Osteoblast (primary cell): ENCODE data around the gene C2orf78. TPM values are rescaled to one million over a fixed set of nuclear protein-coding genes. Genes with fewer than 3 reads are reported as not detected.

ENCODE experiments used
- DNase-seq: peaks from one replicate; pipeline ENCODE4 v3.0.0; 2011; ENCODE audit warnings: low spot score, mixed read lengths; ENCODE audit not compliant: insufficient read length; ENCODE audit errors: missing footprints
- H2AFZ ChIP-seq: 2 replicates; pipeline ENCODE4 v1.6.0; 2011; ENCODE audit warnings: mild to moderate bottlenecking, low read length
- H3K27ac ChIP-seq: 2 replicates; pipeline ENCODE4 v1.5.1; 2011; ENCODE audit warnings: mild to moderate bottlenecking, low read depth, low read length, moderate library complexity
- H3K27me3 ChIP-seq: 2 replicates; pipeline ENCODE4 v1.6.0; 2012; ENCODE audit warnings: mild to moderate bottlenecking, control low read depth, inconsistent platforms, low read length, moderate library complexity; ENCODE audit not compliant: insufficient read depth
- H3K36me3 ChIP-seq: 2 replicates; pipeline ENCODE4 v1.5.1; 2011; ENCODE audit warnings: mild to moderate bottlenecking, low read length, control low read depth, moderate library complexity; ENCODE audit not compliant: insufficient read depth
- H3K4me1 ChIP-seq: 2 replicates; pipeline ENCODE4 v1.5.1; 2011; ENCODE audit warnings: mild to moderate bottlenecking, low read length, control low read depth, moderate library complexity; ENCODE audit not compliant: insufficient read depth
- H3K4me2 ChIP-seq: 2 replicates; pipeline ENCODE4 v1.6.0; 2011; ENCODE audit warnings: mild to moderate bottlenecking, low read length; ENCODE audit not compliant: insufficient read depth
- H3K4me3 ChIP-seq: fragments of 200-600 bp; sonication (generic); 3 replicates; pipeline ENCODE4 v1.5.1; 2012; ENCODE audit warnings: mild to moderate bottlenecking, low read length, inconsistent platforms; ENCODE audit not compliant: insufficient read depth
- H3K79me2 ChIP-seq: 2 replicates; pipeline ENCODE4 v1.6.0; 2012; ENCODE audit warnings: mild to moderate bottlenecking, low read length, control low read depth, inconsistent platforms; ENCODE audit not compliant: insufficient read depth
- H3K9me3 ChIP-seq: 2 replicates; pipeline ENCODE4 v1.5.1; 2011; ENCODE audit warnings: low read depth, low read length, control low read depth
- H4K20me1 ChIP-seq: 2 replicates; pipeline ENCODE4 v1.6.0; 2012; ENCODE audit warnings: mild to moderate bottlenecking, low read length, control low read depth; ENCODE audit not compliant: insufficient read depth
- CTCF ChIP-seq: IDR thresholded peaks from 2 replicates; pipeline ENCODE4 v1.5.1; 2011; ENCODE audit warnings: mild to moderate bottlenecking, low read depth, low read length, moderate library complexity; ENCODE audit errors: extremely low read depth
- total RNA-seq: library from RNA; depleted of rRNA; stranded (reverse); fragments of >200 nt; gene quantifications from 2 replicates; pipeline ENCODE4 v1.2.3, GENCODE V29; 2012

Gene C2orf78
- total RNA-seq, 1 donor: not detected

- no peak for TF ChIP-seq CTCF
- Histone ChIP-seq H3K9me3 (no peaks in the 10 kb centered on the region), H3K27me3 (no peaks in the 10 kb centered on the region), H3K4me1 (peaks cover 30% of the 10 kb centered on the region), H3K79me2 (peaks cover 32% of the 10 kb centered on the region), H3K4me2 (peak overlapping the region; percentile 96), H3K27ac (peak overlapping the region; percentile 94), H2AFZ (no peak overlapping the region), H3K36me3 (peaks cover 35% of the 10 kb centered on the region), H3K4me3 (peak overlapping the region; percentile 20), H4K20me1 (peaks cover 3% of the 10 kb centered on the region)
- peak; percentile 93 for DNase-seq
Observed at GRCh38 chr2:73830871-73831401, 47.0 kb downstream of the C2orf78 start.

- Histone ChIP-seq H4K20me1 (peaks cover 8% of the 10 kb centered on the region), H3K36me3 (peaks cover 35% of the 10 kb centered on the region), H3K9me3 (no peaks in the 10 kb centered on the region), H3K79me2 (peaks cover 35% of the 10 kb centered on the region), H3K4me2 (no peak overlapping the region), H3K27ac (no peak overlapping the region), H2AFZ (no peak overlapping the region), H3K27me3 (no peaks in the 10 kb centered on the region), H3K4me1 (peaks cover 30% of the 10 kb centered on the region), H3K4me3 (no peak overlapping the region)
- no peak for DNase-seq
- TF ChIP-seq CTCF: no peak
Observed at GRCh38 chr2:73832930-73833329, 48.9 kb downstream of the C2orf78 start.

- H3K79me2 ChIP-seq: peaks cover 32% of the 10 kb centered on the region
- no peak overlapping the region for H2AFZ ChIP-seq
- no peak overlapping the region for H3K4me2 ChIP-seq
- H4K20me1 ChIP-seq: peaks cover 16% of the 10 kb centered on the region
- H3K4me3 ChIP-seq: no peak overlapping the region
- no peak for DNase-seq
- H3K27me3 ChIP-seq: no peaks in the 10 kb centered on the region
- no peaks in the 10 kb centered on the region for H3K9me3 ChIP-seq
- TF ChIP-seq CTCF: no peak
- peaks cover 34% of the 10 kb centered on the region for H3K36me3 ChIP-seq
- H3K4me1 ChIP-seq: peaks cover 18% of the 10 kb centered on the region
- no peak overlapping the region for H3K27ac ChIP-seq
Observed at GRCh38 chr2:73836141-73836943, 52.4 kb downstream of the C2orf78 start.

GRCh38 chr2:73837847-73838585, 54.0 kb downstream of the C2orf78 start:
- no peak for TF ChIP-seq CTCF
- Histone ChIP-seq H3K27ac (no peak overlapping the region), H3K9me3 (no peaks in the 10 kb centered on the region), H3K4me1 (peaks cover 14% of the 10 kb centered on the region), H3K79me2 (peaks cover 36% of the 10 kb centered on the region), H2AFZ (no peak overlapping the region), H3K36me3 (peaks cover 21% of the 10 kb centered on the region), H4K20me1 (peaks cover 19% of the 10 kb centered on the region), H3K4me3 (no peak overlapping the region), H3K4me2 (no peak overlapping the region), H3K27me3 (no peaks in the 10 kb centered on the region)
- DNase-seq: no peak
